ENCODE data around the gene DEPDC1.

DNA sequence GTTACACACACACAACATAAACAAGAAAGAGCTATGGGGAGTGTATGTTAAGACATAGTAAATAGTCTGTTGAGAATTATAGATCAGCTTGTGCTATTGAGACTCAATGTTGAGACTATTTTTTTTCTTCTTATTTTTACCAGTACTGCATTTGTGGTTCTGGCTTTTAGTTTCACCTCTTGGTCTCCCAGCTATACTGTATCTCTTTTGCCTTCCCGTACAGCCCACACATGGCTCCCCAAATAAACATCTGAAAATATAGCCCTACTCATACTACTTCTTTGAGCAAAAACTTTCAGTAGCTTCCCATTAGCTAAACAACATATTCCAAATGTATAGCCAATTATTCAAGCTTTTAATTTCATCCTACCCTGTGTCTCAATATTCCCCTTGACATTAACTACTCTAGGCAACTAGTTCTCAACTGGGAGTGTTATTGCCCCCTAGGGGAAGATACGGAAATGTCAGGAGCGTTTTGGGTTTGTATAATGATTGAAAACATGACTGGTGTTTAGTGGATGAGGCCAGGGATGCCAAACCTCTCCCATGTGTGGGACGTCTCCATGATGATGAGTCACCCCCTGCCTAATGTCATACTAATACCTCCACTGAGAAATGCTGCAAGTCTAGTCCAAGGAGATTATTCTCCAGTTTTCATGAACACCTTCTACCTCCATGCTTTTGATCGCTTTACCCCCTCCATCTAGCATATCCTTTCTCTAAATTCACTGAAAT lies 53.9 kb downstream of the DEPDC1 start:
- TF ChIP-seq, protein P1, sequence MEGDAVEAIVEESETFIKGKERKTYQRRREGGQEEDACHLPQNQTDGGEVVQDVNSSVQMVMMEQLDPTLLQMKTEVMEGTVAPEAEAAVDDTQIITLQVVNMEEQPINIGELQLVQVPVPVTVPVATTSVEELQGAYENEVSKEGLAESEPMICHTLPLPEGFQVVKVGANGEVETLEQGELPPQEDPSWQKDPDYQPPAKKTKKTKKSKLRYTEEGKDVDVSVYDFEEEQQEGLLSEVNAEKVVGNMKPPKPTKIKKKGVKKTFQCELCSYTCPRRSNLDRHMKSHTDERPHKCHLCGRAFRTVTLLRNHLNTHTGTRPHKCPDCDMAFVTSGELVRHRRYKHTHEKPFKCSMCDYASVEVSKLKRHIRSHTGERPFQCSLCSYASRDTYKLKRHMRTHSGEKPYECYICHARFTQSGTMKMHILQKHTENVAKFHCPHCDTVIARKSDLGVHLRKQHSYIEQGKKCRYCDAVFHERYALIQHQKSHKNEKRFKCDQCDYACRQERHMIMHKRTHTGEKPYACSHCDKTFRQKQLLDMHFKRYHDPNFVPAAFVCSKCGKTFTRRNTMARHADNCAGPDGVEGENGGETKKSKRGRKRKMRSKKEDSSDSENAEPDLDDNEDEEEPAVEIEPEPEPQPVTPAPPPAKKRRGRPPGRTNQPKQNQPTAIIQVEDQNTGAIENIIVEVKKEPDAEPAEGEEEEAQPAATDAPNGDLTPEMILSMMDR (IDR thresholded peaks at IDR 0.05; ENCODE audit: insufficient read depth, low read length, poor library complexity, severe bottlenecking), result peak; percentile 65
- no peak for TF ChIP-seq EZH2phosphoT487 (conservative IDR thresholded peaks at IDR 0.05; ENCODE audit: low read length)
